GM12875 (cell line): ENCODE data around the gene MYMX.
"Not testable (repeated sequence)": the region's sequence is repeated elsewhere in the genome, so short reads cannot be mapped to it uniquely, and the experiment has no call there.

ENCODE experiments used
- H3K4me3 ChIP-seq: one replicate; pipeline ENCODE4 v1.5.1; 2011; ENCODE audit warnings: low read depth, low read length, control low read depth
- TF ChIP-seq, protein P1 (sequence below): IDR thresholded peaks from 2 replicates; pipeline ENCODE4 v1.5.1; 2011; ENCODE audit warnings: low read depth, mild to moderate bottlenecking, control low read depth, inconsistent platforms, low read length, moderate library complexity, borderline replicate concordance; ENCODE audit not compliant: insufficient read depth

The MYMX gene

GRCh38 chr6:44188819-44189218 lies 27.9 kb upstream of the MYMX start:
- no peak overlapping the region for H3K4me3 ChIP-seq
- TF ChIP-seq, protein P1, sequence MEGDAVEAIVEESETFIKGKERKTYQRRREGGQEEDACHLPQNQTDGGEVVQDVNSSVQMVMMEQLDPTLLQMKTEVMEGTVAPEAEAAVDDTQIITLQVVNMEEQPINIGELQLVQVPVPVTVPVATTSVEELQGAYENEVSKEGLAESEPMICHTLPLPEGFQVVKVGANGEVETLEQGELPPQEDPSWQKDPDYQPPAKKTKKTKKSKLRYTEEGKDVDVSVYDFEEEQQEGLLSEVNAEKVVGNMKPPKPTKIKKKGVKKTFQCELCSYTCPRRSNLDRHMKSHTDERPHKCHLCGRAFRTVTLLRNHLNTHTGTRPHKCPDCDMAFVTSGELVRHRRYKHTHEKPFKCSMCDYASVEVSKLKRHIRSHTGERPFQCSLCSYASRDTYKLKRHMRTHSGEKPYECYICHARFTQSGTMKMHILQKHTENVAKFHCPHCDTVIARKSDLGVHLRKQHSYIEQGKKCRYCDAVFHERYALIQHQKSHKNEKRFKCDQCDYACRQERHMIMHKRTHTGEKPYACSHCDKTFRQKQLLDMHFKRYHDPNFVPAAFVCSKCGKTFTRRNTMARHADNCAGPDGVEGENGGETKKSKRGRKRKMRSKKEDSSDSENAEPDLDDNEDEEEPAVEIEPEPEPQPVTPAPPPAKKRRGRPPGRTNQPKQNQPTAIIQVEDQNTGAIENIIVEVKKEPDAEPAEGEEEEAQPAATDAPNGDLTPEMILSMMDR = no peak

DNA sequence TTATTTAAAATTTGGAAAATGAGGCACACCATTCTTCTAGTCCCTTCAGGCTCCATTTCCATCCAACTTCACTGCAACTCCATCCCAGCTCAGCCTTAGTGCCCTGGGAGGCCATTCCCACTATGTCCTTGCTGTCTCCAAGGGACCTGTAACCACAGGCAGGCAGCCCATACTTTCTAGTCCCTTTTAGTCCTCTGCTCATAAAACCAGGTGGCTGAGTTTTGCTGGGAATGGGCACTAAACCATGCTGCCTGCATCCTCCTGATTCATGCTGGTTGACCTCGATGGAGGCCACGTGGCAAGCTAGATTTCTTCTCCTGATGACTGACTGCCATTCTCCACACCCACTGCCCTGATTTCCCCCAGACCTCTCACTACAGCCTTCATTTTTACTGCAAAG lies 27.5 kb upstream of the MYMX start:
- no peak overlapping the region for H3K4me3 ChIP-seq
- TF ChIP-seq, protein P1 = no peak

GRCh38 chr6:44190715-44191114 lies 26.0 kb upstream of the MYMX start:
- H3K4me3 ChIP-seq = no peak overlapping the region
- TF ChIP-seq, protein P1 = no peak

GRCh38 chr6:44192428-44193041 lies 24.2 kb upstream of the MYMX start:
- H3K4me3 ChIP-seq = no peak overlapping the region
- TF ChIP-seq, protein P1 = no peak

DNA sequence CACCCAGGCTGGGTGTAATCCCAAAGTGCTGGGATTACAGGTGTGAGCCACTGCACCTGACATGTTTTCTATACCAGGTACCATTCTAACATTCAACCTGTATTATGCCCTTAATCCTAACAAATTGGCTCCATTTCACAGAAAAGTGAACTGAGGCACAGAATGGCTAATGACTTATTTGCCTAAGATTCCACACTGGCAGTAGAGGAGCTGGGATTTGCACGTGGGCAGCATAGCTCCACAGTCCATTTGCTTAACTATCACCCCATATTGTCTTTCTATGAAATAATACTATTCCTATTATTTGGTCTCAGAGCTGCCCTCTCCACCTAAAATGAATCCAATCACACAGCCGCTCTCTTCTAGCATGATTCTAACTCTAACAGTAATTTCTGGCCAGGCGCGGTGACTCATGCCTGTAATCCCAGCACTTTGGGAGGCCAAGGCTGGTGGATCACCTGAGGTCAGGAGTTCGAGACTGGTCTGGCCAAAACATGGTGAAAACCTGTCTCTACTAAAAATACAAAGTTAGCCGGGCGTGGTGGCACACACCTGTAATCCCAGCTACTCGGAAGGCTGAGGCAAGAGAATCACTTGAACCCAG lies 23.3 kb upstream of the MYMX start:
- no peak overlapping the region for H3K4me3 ChIP-seq
- TF ChIP-seq, protein P1 = no peak

GRCh38 chr6:44194326-44194725 lies 22.4 kb upstream of the MYMX start:
- TF ChIP-seq, protein P1 = no peak
- no peak overlapping the region for H3K4me3 ChIP-seq

GRCh38 chr6:44196351-44196750 lies 20.4 kb upstream of the MYMX start:
- not testable (repeated sequence) for H3K4me3 ChIP-seq
